GM12891 (cell line): Measurements from ENCODE around the gene LRP11.
"Not testable (repeated sequence)": the region's sequence is repeated elsewhere in the genome, so short reads cannot be mapped to it uniquely, and the experiment has no call there.

Experiments
- POLR2A ChIP-seq: IDR thresholded peaks from 2 replicates; pipeline ENCODE4 v1.6.1; 2011; ENCODE audit warnings: low read depth, low read length, control low read depth
- POLR2AphosphoS5 ChIP-seq: IDR thresholded peaks from 2 replicates; pipeline ENCODE4 v1.6.1; 2011; ENCODE audit warnings: low read depth, low read length, control low read depth
- POU2F2 ChIP-seq: IDR thresholded peaks from 2 replicates; pipeline ENCODE4 v1.6.1; 2011; ENCODE audit warnings: low read depth, mild to moderate bottlenecking, control low read depth, low read length, moderate library complexity
- TAF1 ChIP-seq: IDR thresholded peaks from 2 replicates; pipeline ENCODE4 v1.6.1; 2011; ENCODE audit warnings: low read depth, low read length, control low read depth

DNA sequence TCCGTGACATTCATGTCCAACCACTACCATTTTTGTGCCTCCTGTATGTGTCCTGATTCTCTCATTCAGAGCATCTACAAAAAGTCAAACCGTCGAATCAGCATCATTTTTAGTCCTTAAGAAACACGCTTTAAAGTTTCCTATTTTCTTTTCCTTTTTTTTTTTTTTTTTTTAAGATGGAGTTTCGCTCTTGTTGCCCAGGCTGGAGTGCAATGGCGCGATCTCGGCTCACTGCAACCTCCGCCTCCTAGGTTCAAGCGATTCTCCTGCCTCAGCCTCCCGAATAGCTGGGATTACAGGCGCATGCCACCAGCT lies 1.8 kb downstream of the LRP11 start:
- TF ChIP-seq POU2F2, TAF1, POLR2AphosphoS5, POLR2A: not testable (repeated sequence)
